Left ventricle myocardium inferior (tissue), 1 donor: ENCODE results near the gene HDGF. TPM values are rescaled to one million over a fixed set of nuclear protein-coding genes. Genes with fewer than 3 reads are reported as not detected.

Experiments
- DNase-seq: peaks from one replicate; pipeline ENCODE4 v3.0.0-alpha.2; 2020
- H3K27ac ChIP-seq: fragments of 200-600 bp; replicated peaks from 2 replicates; pipeline ENCODE4 v1.8.0; 2021
- H3K27me3 ChIP-seq: fragments of 200-600 bp; 2 replicates; pipeline ENCODE4 v1.8.0; 2021; ENCODE audit warnings: low read depth
- H3K36me3 ChIP-seq: fragments of 200-600 bp; 2 replicates; pipeline ENCODE4 v1.8.0; 2021
- H3K4me1 ChIP-seq: fragments of 200-600 bp; 2 replicates; pipeline ENCODE4 v1.8.0; 2021
- H3K4me3 ChIP-seq: fragments of 200-600 bp; 2 replicates; pipeline ENCODE4 v1.8.0; 2021; ENCODE audit warnings: mild to moderate bottlenecking, moderate library complexity
- H3K9me3 ChIP-seq: fragments of 200-600 bp; replicated peaks from 2 replicates; pipeline ENCODE4 v1.8.0; 2021
- intact Hi-C: fragments of 100-400 bp; cut with micrococcal nuclease; formaldehyde crosslinking; loops from one replicate; pipeline ENCODE4 v1.11.0; 2022
- total RNA-seq: library from RNA; stranded (reverse); fragmentation: NEBNext Ultra II Directional; extraction: Animal tissue kit (Norgen Biotek cat#: 25700); gene quantifications from one replicate; pipeline ENCODE4 v1.2.1, GENCODE V29; 2021
- TF ChIP-seq, protein P1 (sequence below): fragments of 200-600 bp; IDR thresholded peaks from 2 replicates; pipeline ENCODE4 v1.8.0; 2021; ENCODE audit warnings: antibody characterized with exemption, mild to moderate bottlenecking, borderline replicate concordance
- donor health status: DM: no; HTN: yes; CAD: no; lungs with severe emphysema.

The HDGF gene
- total RNA-seq, 1 donor from 2014 or later: 145 TPM

DNA sequence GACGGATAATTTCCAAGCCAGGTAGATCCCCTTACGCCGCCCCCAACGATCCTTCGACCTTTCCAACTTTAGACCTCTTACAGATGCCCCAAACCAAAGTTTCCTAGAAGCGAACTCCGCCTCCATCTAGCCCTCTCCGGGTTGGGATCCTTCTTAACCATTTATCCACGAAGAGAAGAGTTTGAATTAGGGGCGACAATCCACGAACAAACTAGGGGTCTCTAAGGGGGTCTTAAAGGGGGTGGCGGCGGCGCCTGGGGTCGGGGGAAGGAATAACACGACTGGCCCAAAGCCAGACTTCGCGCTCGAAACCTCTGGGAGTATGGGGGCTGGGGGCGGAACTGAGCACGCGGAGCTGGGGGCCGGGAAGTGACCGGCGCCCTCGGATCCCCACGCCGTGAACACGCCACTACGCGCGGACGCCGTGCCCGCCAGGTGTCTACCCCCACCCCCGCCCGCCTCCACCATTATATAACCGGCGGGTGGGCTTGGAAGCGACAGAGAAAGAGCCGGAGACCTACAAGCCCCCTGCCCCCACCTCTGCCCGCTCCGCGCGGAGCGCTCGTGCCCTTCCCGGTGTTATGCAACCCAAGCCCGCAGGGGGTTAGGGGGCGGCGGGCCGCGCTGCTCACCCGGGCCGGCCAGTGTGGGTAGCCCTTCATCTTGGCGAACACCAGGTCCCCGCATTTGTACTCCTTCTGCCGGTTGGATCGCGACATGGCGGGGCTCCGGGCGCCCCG lies 594 bp downstream of the HDGF start:
- H3K4me3 ChIP-seq: peak overlapping the region; percentile 99
- no peaks in the 10 kb centered on the region for H3K27me3 ChIP-seq
- peak overlapping the region; percentile 98 for H3K27ac ChIP-seq
- H3K36me3 ChIP-seq: no peaks in the 10 kb centered on the region
- H3K4me1 ChIP-seq: peaks cover 79% of the 10 kb centered on the region
- intact Hi-C loops: no loop called here
- no peaks in the 10 kb centered on the region for H3K9me3 ChIP-seq
- TF ChIP-seq, protein P1, sequence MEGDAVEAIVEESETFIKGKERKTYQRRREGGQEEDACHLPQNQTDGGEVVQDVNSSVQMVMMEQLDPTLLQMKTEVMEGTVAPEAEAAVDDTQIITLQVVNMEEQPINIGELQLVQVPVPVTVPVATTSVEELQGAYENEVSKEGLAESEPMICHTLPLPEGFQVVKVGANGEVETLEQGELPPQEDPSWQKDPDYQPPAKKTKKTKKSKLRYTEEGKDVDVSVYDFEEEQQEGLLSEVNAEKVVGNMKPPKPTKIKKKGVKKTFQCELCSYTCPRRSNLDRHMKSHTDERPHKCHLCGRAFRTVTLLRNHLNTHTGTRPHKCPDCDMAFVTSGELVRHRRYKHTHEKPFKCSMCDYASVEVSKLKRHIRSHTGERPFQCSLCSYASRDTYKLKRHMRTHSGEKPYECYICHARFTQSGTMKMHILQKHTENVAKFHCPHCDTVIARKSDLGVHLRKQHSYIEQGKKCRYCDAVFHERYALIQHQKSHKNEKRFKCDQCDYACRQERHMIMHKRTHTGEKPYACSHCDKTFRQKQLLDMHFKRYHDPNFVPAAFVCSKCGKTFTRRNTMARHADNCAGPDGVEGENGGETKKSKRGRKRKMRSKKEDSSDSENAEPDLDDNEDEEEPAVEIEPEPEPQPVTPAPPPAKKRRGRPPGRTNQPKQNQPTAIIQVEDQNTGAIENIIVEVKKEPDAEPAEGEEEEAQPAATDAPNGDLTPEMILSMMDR: peak; percentile 38
- peak; percentile 61 for DNase-seq

DNA sequence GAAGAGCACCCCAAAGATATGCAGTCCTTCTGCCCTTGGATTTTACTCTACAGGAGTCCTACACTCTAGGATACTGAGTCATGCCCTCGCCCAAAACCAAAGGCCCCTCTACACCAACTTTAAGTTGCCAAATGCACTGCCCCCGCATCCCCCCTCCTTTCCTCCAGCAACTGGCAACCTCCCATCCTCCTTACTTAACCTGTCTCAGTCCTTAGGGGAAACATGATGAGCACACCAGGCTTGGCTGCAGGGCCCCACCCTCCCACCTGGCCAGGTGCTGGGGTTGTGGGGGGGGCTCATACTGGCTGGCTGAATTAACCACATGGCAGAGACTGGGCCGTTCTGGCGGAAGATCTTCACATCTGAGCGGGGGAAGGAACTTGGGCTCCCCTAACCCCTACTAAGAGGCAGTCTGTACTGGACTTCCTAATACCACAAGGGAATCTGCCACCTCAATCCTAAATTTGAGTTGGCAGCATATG lies 1.2 kb downstream of the HDGF start:
- H3K9me3 ChIP-seq: no peaks in the 10 kb centered on the region
- H3K27ac ChIP-seq: peak overlapping the region; percentile 98
- DNase-seq: no peak
- H3K4me1 ChIP-seq: peaks cover 79% of the 10 kb centered on the region
- no peaks in the 10 kb centered on the region for H3K27me3 ChIP-seq
- intact Hi-C loops: no loop called here
- no peaks in the 10 kb centered on the region for H3K36me3 ChIP-seq
- TF ChIP-seq, protein P1: no peak
- H3K4me3 ChIP-seq: peak overlapping the region; percentile 99

DNA sequence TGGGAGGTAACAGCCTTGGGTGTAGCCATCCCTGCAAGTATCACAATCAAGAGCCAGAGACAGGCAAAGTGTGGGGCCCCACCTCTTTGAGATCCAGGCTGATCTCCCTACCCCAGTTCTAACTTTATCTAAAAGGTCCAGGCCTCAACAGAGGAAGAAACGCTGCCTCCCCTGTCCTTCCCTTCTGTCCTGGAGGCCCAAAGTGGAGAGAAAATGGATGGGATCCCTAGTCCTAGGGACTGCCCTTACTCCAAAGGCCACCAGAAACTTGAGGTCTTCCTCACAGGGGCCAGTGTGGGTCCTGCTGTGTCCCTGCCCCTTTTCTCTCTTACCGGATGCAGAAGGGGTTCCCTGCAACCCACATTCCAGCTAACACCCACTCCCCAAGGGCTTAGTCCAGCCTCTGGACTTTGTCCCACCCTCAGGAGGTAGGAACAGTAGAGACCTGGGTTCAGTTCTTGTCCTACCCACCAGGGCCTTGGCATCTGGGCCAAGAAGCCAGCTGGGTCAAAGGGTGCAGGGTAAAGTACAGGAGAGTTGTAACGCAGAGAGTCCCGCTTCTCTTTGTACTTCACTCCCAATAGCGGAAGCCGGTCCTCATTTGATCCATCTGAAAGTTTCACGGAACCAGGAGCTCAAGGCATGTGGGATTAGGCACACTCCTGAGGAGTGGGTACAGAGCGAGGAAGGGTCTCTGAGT lies 1.9 kb downstream of the HDGF start:
- TF ChIP-seq, protein P1: no peak
- no peaks in the 10 kb centered on the region for H3K9me3 ChIP-seq
- peak overlapping the region; percentile 98 for H3K27ac ChIP-seq
- peak overlapping the region; percentile 99 for H3K4me3 ChIP-seq
- intact Hi-C loops: no loop called here
- H3K4me1 ChIP-seq: peaks cover 81% of the 10 kb centered on the region
- H3K36me3 ChIP-seq: peaks cover 6% of the 10 kb centered on the region
- DNase-seq: no peak
- no peaks in the 10 kb centered on the region for H3K27me3 ChIP-seq

DNA sequence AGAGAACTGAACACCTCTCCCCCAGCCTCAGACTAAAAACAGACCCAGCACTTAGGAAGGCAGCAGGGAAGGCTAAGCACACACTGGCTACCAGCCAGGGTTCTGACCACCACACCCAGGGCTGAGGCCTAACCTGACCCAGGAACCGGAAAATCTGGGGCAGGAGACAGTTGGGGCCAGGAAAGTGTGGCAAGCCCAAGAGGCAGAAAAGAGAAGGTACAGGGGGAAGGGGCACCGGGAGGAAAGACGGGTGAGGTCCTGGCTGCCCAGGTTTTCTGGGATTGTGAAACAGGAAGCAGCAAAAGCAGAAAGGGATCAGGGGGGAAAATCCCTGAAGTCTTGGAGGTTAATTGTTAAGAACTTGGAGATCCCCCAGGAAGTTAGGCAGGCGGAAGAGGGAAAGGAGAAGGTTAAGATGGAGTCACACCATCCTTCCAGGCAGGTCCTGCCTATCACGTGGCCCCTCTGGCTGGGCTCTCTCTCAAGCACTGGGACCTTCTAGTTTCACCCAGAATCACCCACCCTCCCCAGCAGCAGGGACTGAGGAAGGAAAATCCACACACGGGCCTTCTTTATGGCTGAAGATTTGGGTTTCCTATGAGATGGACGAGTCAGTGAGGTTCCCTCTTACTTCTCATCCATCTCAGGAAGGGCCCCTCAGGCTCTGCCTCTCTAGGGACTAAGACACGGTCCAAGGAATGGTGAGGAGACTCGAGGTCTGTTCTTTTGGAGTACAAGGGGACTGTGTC lies 2.6 kb downstream of the HDGF start:
- H3K36me3 ChIP-seq: peaks cover 12% of the 10 kb centered on the region
- peak overlapping the region; percentile 99 for H3K4me3 ChIP-seq
- TF ChIP-seq, protein P1: no peak
- DNase-seq: peak; percentile 55
- H3K4me1 ChIP-seq: peaks cover 87% of the 10 kb centered on the region
- H3K27me3 ChIP-seq: no peaks in the 10 kb centered on the region
- H3K27ac ChIP-seq: peak overlapping the region; percentile 98
- no peaks in the 10 kb centered on the region for H3K9me3 ChIP-seq
- intact Hi-C loops: no loop called here
